ENCODE results near the gene RNU6-9.

RNU6-9 gene

GRCh38 chr19:879711-880438 is 13.4 kb upstream of the RNU6-9 start:
- DNase-seq (ENCODE audit: low spot score): no peak
- TF ChIP-seq CTCF (IDR thresholded peaks at IDR 0.05; ENCODE audit: borderline replicate concordance, control extremely low read depth, extremely low read depth, insufficient read depth, missing control alignments): no peak
- in situ Hi-C loops (cut with MboI; ENCODE audit: low sequenced_read_pairs, unreplicated experiment): no loop called here

- no peak for TF ChIP-seq CTCF (IDR thresholded peaks at IDR 0.05; ENCODE audit: borderline replicate concordance, control extremely low read depth, extremely low read depth, insufficient read depth, missing control alignments)
- in situ Hi-C loops (cut with MboI; ENCODE audit: low sequenced_read_pairs, unreplicated experiment): no loop called here
- no peak for DNase-seq (ENCODE audit: low spot score)
Observed at GRCh38 chr19:881385-882071, 11.8 kb upstream of the RNU6-9 start.

DNA sequence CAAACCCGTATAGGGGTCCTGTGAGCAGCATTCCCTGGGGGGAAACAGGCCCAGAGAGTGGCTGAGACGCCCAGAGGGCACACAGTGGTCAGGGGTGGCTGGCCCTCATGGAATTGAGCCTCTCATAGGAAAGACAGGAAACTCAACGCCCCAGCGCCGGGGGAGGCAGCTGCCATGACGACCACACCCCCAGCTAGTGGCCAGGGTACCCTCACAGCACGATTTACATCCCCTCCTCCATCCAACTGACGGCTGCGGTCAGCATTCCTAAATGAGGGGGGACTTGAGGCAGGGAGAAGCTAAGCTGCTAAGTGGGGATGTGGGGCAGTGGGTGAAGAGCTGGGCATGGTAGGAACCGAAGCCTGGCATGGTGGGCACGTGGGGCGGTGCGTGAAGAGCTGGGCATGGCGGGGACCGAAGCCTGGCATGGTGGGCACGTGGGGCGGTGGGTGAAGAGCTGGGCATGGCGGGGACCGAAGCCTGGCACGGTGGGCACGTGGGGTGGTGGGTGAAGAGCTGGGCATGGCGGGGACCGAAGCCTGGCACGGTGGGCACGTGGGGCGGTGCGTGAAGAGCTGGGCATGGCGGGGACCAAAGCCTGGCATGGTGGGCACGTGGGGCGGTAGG is 10.3 kb upstream of the RNU6-9 start:
- DNase-seq (ENCODE audit: low spot score): no peak
- no peak for TF ChIP-seq CTCF (IDR thresholded peaks at IDR 0.05; ENCODE audit: borderline replicate concordance, control extremely low read depth, extremely low read depth, insufficient read depth, missing control alignments)
- in situ Hi-C loops (cut with MboI; ENCODE audit: low sequenced_read_pairs, unreplicated experiment): no loop called here

DNA sequence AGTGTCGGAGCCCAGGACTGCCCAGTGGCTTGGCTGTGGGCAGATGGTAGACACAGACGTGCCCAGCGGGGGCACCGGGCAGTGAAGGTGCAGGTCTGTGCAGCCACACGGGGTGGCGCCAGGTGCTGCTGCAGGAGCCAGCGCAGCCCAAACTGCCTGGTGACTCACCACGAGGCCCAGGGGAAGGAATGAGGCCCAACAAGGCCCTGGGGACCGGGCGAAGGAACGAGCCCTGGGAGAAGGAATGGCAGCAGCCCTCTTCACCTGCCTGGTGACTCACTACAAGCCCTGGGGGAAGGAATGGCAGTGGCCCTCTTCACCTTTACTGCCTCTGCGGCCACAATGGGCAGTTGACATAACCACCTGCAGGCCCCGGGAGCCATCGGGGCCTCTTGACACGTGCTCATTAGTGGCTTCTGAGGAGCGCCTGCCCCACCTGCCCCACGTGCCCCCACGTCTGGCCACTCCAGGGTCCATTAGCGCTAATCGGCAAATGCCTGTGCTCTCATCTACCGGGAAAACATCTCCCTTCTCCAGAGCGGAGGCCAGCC is 9.5 kb upstream of the RNU6-9 start:
- no peak for DNase-seq (ENCODE audit: low spot score)
- no peak for TF ChIP-seq CTCF (IDR thresholded peaks at IDR 0.05; ENCODE audit: borderline replicate concordance, control extremely low read depth, extremely low read depth, insufficient read depth, missing control alignments)
- in situ Hi-C loops (cut with MboI; ENCODE audit: low sequenced_read_pairs, unreplicated experiment): no loop called here

- in situ Hi-C loops (cut with MboI; ENCODE audit: low sequenced_read_pairs, unreplicated experiment): no loop called here
- TF ChIP-seq CTCF (IDR thresholded peaks at IDR 0.05; ENCODE audit: borderline replicate concordance, control extremely low read depth, extremely low read depth, insufficient read depth, missing control alignments): no peak
- no peak for DNase-seq (ENCODE audit: low spot score)
Observed at GRCh38 chr19:884420-885211, 8.7 kb upstream of the RNU6-9 start.

All from GM13976 (cell line).